GM12878 (cell line): Measurements from ENCODE around the gene RTN4RL1. TPM values are rescaled to one million over a fixed set of nuclear protein-coding genes. Genes with fewer than 3 reads are reported as not detected.

Source experiments
- ATAC-seq: fragments of 200-7000 bp; cut with Tn5 transposase; 3 replicates; pipeline ENCODE4 v1.9.1; 2020; ENCODE audit warnings: mild to moderate bottlenecking, moderate library complexity
- BruUV-seq: library from RNA; stranded (reverse); fragments of 400-500 nt; replicated peaks from 2 replicates; lab custom pipeline; 2021; lab: Mats Ljungman, UMichigan
- CTCF ChIA-PET: fragments of 300-600 bp; sonication (Branson Sonifier 250); formaldehyde crosslinking; extraction: SDS; loops from one replicate; lab custom pipeline; 2021; ENCODE audit warnings: inconsistent platforms; lab: Yijun Ruan, JAX
- POLR2A ChIA-PET: fragments of 350-600 bp; formaldehyde crosslinking; extraction: SDS; loops from one replicate; lab custom pipeline; 2021; ENCODE audit warnings: inconsistent platforms; lab: Charles Lee
- RAD21 ChIA-PET: fragments of 300-600 bp; sonication (Branson Sonifier 250); formaldehyde crosslinking; loops from one replicate; lab custom pipeline; 2023; ENCODE audit warnings: antibody characterized with exemption; ENCODE audit not compliant: unreplicated experiment; lab: Charles Lee
- SMC1A ChIA-PET: fragments of 300-600 bp; sonication (Branson Sonifier 250); formaldehyde crosslinking; loops from one replicate; lab custom pipeline; 2023; ENCODE audit not compliant: unreplicated experiment, uncharacterized antibody; lab: Charles Lee
- DNase-seq: peaks from one replicate; pipeline ENCODE4 v3.0.0-alpha.2; 2011; ENCODE audit warnings: low read depth, low spot score
- FAIRE-seq: peaks from 3 replicates; lab custom pipeline; 2011; peaks lifted over from hg19 to GRCh38; lab: Jason Lieb, UNC
- H2AFZ ChIP-seq: 2 replicates; pipeline ENCODE4 v1.6.0; 2011; ENCODE audit warnings: low read depth, low read length, control low read depth; ENCODE audit not compliant: control insufficient read depth
- H3K27ac ChIP-seq: 2 replicates; pipeline ENCODE4 v1.5.1; 2011; ENCODE audit warnings: control low read depth; ENCODE audit not compliant: control insufficient read depth, insufficient read depth
- H3K27me3 ChIP-seq, 2 experiments: replicated peaks in 1 of 2; 2 replicates each; pipeline versions ENCODE4 v1.6.0 to v1.6.1; 2011; ENCODE audit warnings: low read length in 1 of 2; ENCODE audit not compliant: control insufficient read depth in 2 of 2, insufficient read depth in 2 of 2
- H3K36me3 ChIP-seq, 2 experiments: 2 replicates each; pipeline ENCODE4 v1.5.1; 2011; ENCODE audit warnings: low read length in 1 of 2; ENCODE audit not compliant: control insufficient read depth in 2 of 2, insufficient read depth in 2 of 2
- H3K4me1 ChIP-seq: 2 replicates; pipeline ENCODE4 v1.6.1; 2011; ENCODE audit warnings: mild to moderate bottlenecking, low read length, moderate library complexity, mixed read lengths; ENCODE audit not compliant: control insufficient read depth, insufficient read depth
- H3K4me2 ChIP-seq: 2 replicates; pipeline ENCODE4 v1.6.0; 2011; ENCODE audit warnings: control low read depth; ENCODE audit not compliant: control insufficient read depth, insufficient read depth
- H3K4me3 ChIP-seq: fragments of 200-600 bp; sonication (generic); 2 replicates; pipeline ENCODE4 v1.5.1; 2016
- H3K79me2 ChIP-seq: 2 replicates; pipeline ENCODE4 v1.6.0; 2011; ENCODE audit warnings: low read length; ENCODE audit not compliant: control insufficient read depth, insufficient read depth
- H3K9ac ChIP-seq: 2 replicates; pipeline ENCODE4 v1.8.0; 2011; ENCODE audit warnings: low read length, control low read depth, mixed read lengths; ENCODE audit not compliant: control insufficient read depth, insufficient read depth
- H3K9me3 ChIP-seq: replicated peaks from 3 replicates; pipeline ENCODE4 v1.5.1; 2011; ENCODE audit warnings: mild to moderate bottlenecking, low read length; ENCODE audit not compliant: control insufficient read depth, insufficient read depth
- H4K20me1 ChIP-seq: 2 replicates; pipeline ENCODE4 v1.6.0; 2011; ENCODE audit not compliant: control insufficient read depth, insufficient read depth
- BHLHE40 ChIP-seq, 2 experiments: fragments of 450-650 bp in 1 of 2; IDR thresholded peaks; 2 replicates each; pipeline ENCODE4 v1.6.1; 2011 to 2017; ENCODE audit warnings: low read depth in 2 of 2, borderline replicate concordance in 1 of 2, improper control_type of control experiment in 1 of 2, low read length in 1 of 2, mild to moderate bottlenecking in 1 of 2
- CREB1 ChIP-seq: IDR thresholded peaks from 2 replicates; pipeline ENCODE4 v1.6.1; 2012; ENCODE audit warnings: low read depth, mild to moderate bottlenecking, inconsistent platforms
- EGR1 ChIP-seq, 2 experiments: IDR thresholded peaks; 1 replicate in 1 of 2; 2 replicates in 1 of 2; pipeline ENCODE4 v1.6.1; 2011 to 2012; ENCODE audit warnings: low read depth in 2 of 2, low read length in 2 of 2, borderline replicate concordance in 1 of 2, mild to moderate bottlenecking in 1 of 2, moderate library complexity in 1 of 2
- NFIC ChIP-seq: IDR thresholded peaks from 2 replicates; pipeline ENCODE4 v1.6.1; 2012; ENCODE audit warnings: low read depth, mild to moderate bottlenecking, inconsistent platforms, low read length, moderate library complexity
- RB1 ChIP-seq: fragments of 450-650 bp; formaldehyde crosslinking; IDR thresholded peaks from 2 replicates; pipeline ENCODE4 v1.6.1; 2017; ENCODE audit warnings: mild to moderate bottlenecking, borderline replicate concordance
- SP1 ChIP-seq: IDR thresholded peaks from one replicate; pipeline ENCODE4 v1.6.1; 2011; ENCODE audit warnings: low read depth, low read length
- SPI1 ChIP-seq: IDR thresholded peaks from 2 replicates; pipeline ENCODE4 v1.6.1; 2011; ENCODE audit warnings: low read depth, mild to moderate bottlenecking, low read length, moderate library complexity, borderline replicate concordance; ENCODE audit not compliant: insufficient read depth
- WGBS: methylation state at CpG from one replicate; pipeline ENCODE4 v1.1.6; 2016; ENCODE audit warnings: low lambda C conversion rate; ENCODE audit not compliant: insufficient replicate concordance, insufficient coverage; ENCODE audit errors: missing lambda C conversion rate; 5-methylcytosine and 5-hydroxymethylcytosine counted together
- in situ Hi-C: fragments of 300-500 bp; cut with MboI; formaldehyde crosslinking; loops from 9 replicates; pipeline ENCODE4 v1.14.3; 2018; ENCODE audit warnings: mixed read lengths
- intact Hi-C: fragments of 100-400 bp; cut with micrococcal nuclease; formaldehyde crosslinking; loops from one replicate; pipeline ENCODE4 v1.14.2; 2022; ENCODE audit not compliant: unreplicated experiment
- polyA plus RNA-seq, 11 experiments: library from polyadenylated mRNA; depleted of rRNA in 4 of 11; unstranded in 6 of 11; stranded (reverse) in 5 of 11; fragments of >200 nt; fragmentation: Nextera tagmentation in 4 of 11; fragmentation: Illumina TruSeq in 1 of 11; extraction: Ambion mirVana in 4 of 11; extraction: Trizol in 1 of 11; gene quantifications; 1 replicate in 1 of 11; 2 replicates in 10 of 11; pipeline versions ENCODE4 v1.2.1 to v1.2.3, GENCODE V29; 2011 to 2016; ENCODE audit warnings: inconsistent platforms in 2 of 11, missing spikeins in 2 of 11, low read depth in 1 of 11
- total RNA-seq, 4 experiments: library from RNA; depleted of rRNA in 3 of 4; stranded (reverse); fragments of >200 nt in 3 of 4; fragmentation: Illumina TruSeq in 1 of 4; extraction: Trizol in 1 of 4; gene quantifications; 2 replicates each; pipeline versions ENCODE4 v1.2.1 to v1.2.3, GENCODE V29; 2013 to 2021
- TF ChIP-seq, protein P1 (sequence below): IDR thresholded peaks from 2 replicates; pipeline ENCODE4 v1.6.1; 2011; ENCODE audit warnings: borderline replicate concordance, low read depth, mild to moderate bottlenecking, moderate library complexity, low read length; ENCODE audit not compliant: insufficient read depth, poor library complexity, severe bottlenecking
- TF ChIP-seq, protein P2 (sequence below): IDR thresholded peaks from 2 replicates; pipeline ENCODE4 v1.6.1; 2012; ENCODE audit warnings: low read depth, low read length, improper control_type of control experiment
- TF ChIP-seq, protein P3 (sequence below): fragments of 450-650 bp; conservative IDR thresholded peaks from 2 replicates; pipeline ENCODE4 v1.6.1; 2017; ENCODE audit warnings: mild to moderate bottlenecking, moderate library complexity
- TF ChIP-seq, protein P4 (sequence below): IDR thresholded peaks from 2 replicates; pipeline ENCODE4 v1.6.1; 2012; ENCODE audit warnings: mild to moderate bottlenecking, low read depth, low read length

Gene RTN4RL1
- total and polyA plus RNA-seq, 10 of the 15 experiments (the other 5 are each of a cell fraction or from before 2014, with no cell fraction given), result 0.08 to 0.11 (median 0.10) TPM; not detected in 7

DNA sequence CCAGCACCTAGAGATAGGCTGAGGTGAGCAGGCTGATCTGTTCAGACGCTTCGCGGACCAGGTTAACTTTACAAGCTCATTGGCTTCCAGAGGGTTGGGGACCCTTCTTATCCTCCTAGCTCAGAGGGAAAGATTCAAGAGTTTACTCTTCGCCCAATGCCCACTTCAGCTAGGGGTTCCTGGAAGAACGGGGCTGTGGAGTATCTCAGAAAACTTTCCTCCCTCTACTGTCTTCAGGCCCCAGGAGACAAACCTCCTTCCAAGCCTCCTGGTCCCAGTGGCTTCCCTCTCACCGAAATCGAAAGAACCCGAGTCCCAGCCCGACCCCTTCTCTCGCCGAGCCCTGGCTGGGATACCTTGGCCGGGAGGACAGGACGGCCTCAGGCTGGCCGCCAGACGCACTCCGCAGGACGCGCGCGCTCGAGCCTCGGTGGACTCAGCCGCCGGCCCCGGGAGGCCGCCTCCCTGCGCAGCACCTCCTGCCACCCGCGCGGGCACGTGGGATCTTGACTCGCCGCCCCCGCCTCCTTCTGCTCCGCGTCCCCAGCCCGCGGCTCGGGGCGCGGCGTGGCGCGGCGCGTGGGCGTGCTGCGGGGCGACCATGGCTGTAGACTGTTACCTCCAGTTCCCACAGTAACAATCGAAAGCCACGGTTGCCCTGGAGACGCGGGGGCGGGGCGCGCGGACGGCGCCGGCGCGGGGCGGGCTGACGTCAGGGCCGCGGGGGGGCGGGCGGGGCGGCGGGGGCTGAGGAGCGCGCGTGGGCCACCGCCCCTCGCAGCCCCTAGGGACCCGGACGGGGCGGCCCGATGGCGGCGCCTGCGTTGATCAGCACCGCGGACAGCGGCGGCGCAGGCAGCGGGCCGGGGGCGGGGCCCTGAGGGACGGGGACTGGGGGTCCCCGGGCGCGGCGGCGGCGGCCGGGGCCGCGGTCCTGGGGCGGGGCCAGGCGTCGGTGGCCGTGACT, 24.5 kb upstream of the RTN4RL1 start:
- in situ Hi-C loops (loop anchor here (5.0 kb wide), 1 partner anchor 303 kb away; no protein-coding TSS in a partner anchor), intact Hi-C loops (loop anchor here (5.0 kb wide), 1 partner anchor 288 kb away; the partner anchor contains the start of genes SGSM2 and TSR1)
- peak overlapping the region; percentile 86 for H3K4me3 ChIP-seq
- peaks cover 9% of the 10 kb centered on the region for H3K4me1 ChIP-seq
- ATAC-seq, result peak; percentile 49
- POLR2A ChIA-PET, result interaction anchor here (0.5 to 1.0 kb wide), 2 partner anchors 9 to 328 kb away, joined by 3 read pairs; no protein-coding TSS in a partner anchor
- FAIRE-seq, result peak; percentile 13
- no peak for DNase-seq
- no TSS peak for BruUV-seq
- H3K9me3 ChIP-seq, result no peaks in the 10 kb centered on the region
- H3K27me3 ChIP-seq, result peaks cover 2% of the 10 kb centered on the region in 2 experiments; a peak in 3 of 4 replicates
- no peak overlapping the region for H3K27ac ChIP-seq
- H2AFZ ChIP-seq, result peak overlapping the region; percentile 74
- RAD21 ChIA-PET, result interaction anchor here (0.9 to 1.3 kb wide), 4 partner anchors 9 to 333 kb away, joined by 3 to 4 read pairs (median 3); no protein-coding TSS in a partner anchor
- H3K9ac ChIP-seq, result peak overlapping the region; percentile 39
- H3K79me2 ChIP-seq, result peaks cover 3% of the 10 kb centered on the region
- WGBS, result 7% methylated on average over 55 of the region's 104 CpGs
- H4K20me1 ChIP-seq, result no peaks in the 10 kb centered on the region
- H3K36me3 ChIP-seq, result no peaks in the 10 kb centered on the region; a peak in 1 of 4 replicates
- H3K4me2 ChIP-seq, result peak overlapping the region; percentile 98
- CTCF ChIA-PET, result interaction anchor here (1.0 to 2.1 kb wide), 4 partner anchors 169 to 233 kb away, joined by 3 to 12 read pairs (median 4); no protein-coding TSS in a partner anchor
- SMC1A ChIA-PET, result interaction anchor here (1.1 to 1.6 kb wide), 3 partner anchors 19 to 195 kb away, joined by 3 to 8 read pairs (median 3); no protein-coding TSS in a partner anchor
- TF ChIP-seq SPI1 (no peak), CREB1 (0 out of 2 replicates have a peak, but pooled peaks have one; percentile 42), BHLHE40 (IDR thresholded peaks at IDR 0.05; ENCODE audit: borderline replicate concordance in 1 of 2, low read depth in 2 of 2, low read length in 1 of 2) (peak; percentile 21 to 88; a peak in 2 of 4 replicates), SP1 (no peak), RB1 (peak; percentile 40; the same call in 1 of the 2 replicates), EGR1 (IDR thresholded peaks at IDR 0.05; ENCODE audit: borderline replicate concordance in 1 of 2, low read depth in 2 of 2, low read length in 2 of 2) (peak; percentile 75 to 96), NFIC (no peak)
- TF ChIP-seq, protein P1, sequence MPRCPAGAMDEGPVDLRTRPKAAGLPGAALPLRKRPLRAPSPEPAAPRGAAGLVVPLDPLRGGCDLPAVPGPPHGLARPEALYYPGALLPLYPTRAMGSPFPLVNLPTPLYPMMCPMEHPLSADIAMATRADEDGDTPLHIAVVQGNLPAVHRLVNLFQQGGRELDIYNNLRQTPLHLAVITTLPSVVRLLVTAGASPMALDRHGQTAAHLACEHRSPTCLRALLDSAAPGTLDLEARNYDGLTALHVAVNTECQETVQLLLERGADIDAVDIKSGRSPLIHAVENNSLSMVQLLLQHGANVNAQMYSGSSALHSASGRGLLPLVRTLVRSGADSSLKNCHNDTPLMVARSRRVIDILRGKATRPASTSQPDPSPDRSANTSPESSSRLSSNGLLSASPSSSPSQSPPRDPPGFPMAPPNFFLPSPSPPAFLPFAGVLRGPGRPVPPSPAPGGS, result no peak
- TF ChIP-seq, protein P2, sequence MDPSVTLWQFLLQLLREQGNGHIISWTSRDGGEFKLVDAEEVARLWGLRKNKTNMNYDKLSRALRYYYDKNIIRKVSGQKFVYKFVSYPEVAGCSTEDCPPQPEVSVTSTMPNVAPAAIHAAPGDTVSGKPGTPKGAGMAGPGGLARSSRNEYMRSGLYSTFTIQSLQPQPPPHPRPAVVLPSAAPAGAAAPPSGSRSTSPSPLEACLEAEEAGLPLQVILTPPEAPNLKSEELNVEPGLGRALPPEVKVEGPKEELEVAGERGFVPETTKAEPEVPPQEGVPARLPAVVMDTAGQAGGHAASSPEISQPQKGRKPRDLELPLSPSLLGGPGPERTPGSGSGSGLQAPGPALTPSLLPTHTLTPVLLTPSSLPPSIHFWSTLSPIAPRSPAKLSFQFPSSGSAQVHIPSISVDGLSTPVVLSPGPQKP, result no peak
- TF ChIP-seq, protein P3, sequence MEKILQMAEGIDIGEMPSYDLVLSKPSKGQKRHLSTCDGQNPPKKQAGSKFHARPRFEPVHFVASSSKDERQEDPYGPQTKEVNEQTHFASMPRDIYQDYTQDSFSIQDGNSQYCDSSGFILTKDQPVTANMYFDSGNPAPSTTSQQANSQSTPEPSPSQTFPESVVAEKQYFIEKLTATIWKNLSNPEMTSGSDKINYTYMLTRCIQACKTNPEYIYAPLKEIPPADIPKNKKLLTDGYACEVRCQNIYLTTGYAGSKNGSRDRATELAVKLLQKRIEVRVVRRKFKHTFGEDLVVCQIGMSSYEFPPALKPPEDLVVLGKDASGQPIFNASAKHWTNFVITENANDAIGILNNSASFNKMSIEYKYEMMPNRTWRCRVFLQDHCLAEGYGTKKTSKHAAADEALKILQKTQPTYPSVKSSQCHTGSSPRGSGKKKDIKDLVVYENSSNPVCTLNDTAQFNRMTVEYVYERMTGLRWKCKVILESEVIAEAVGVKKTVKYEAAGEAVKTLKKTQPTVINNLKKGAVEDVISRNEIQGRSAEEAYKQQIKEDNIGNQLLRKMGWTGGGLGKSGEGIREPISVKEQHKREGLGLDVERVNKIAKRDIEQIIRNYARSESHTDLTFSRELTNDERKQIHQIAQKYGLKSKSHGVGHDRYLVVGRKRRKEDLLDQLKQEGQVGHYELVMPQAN, result peak; percentile 92
- TF ChIP-seq, protein P4, sequence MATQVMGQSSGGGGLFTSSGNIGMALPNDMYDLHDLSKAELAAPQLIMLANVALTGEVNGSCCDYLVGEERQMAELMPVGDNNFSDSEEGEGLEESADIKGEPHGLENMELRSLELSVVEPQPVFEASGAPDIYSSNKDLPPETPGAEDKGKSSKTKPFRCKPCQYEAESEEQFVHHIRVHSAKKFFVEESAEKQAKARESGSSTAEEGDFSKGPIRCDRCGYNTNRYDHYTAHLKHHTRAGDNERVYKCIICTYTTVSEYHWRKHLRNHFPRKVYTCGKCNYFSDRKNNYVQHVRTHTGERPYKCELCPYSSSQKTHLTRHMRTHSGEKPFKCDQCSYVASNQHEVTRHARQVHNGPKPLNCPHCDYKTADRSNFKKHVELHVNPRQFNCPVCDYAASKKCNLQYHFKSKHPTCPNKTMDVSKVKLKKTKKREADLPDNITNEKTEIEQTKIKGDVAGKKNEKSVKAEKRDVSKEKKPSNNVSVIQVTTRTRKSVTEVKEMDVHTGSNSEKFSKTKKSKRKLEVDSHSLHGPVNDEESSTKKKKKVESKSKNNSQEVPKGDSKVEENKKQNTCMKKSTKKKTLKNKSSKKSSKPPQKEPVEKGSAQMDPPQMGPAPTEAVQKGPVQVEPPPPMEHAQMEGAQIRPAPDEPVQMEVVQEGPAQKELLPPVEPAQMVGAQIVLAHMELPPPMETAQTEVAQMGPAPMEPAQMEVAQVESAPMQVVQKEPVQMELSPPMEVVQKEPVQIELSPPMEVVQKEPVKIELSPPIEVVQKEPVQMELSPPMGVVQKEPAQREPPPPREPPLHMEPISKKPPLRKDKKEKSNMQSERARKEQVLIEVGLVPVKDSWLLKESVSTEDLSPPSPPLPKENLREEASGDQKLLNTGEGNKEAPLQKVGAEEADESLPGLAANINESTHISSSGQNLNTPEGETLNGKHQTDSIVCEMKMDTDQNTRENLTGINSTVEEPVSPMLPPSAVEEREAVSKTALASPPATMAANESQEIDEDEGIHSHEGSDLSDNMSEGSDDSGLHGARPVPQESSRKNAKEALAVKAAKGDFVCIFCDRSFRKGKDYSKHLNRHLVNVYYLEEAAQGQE, result peak; percentile 97
